ENCODE measurements around the gene RNASEL.

RNASEL gene

DNA sequence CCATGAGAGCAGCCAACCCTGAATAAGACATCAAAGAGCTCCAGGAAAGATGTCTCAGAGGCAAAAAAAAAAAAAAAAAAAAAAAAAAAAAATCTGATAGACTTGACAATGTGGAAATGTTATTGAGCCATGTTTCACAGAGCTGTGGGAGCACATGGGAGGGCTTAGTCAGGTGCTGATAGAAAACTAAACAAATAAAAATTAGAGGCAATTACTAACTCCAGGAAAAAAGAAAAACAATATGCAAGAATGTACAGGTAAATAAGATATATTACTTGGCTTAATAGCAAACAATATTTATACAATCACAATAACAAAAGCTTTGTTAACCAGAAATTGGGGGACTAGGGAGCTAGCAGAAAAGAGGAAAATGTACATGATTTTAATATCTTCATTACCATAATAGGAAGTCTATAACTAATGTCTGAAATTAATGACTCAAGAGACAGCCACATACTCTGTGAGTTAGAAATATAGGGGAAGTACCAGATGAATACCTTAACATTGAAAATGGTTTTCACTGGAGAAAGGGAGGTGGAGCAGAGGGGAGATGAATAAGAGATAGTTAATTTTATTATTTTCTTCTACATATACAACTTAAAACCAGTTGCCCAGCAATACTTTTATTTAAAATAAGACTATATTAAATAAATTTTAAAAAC, 32.0 kb upstream of the RNASEL start:
- no peak for DNase-seq (ENCODE audit: low read depth)

DNA sequence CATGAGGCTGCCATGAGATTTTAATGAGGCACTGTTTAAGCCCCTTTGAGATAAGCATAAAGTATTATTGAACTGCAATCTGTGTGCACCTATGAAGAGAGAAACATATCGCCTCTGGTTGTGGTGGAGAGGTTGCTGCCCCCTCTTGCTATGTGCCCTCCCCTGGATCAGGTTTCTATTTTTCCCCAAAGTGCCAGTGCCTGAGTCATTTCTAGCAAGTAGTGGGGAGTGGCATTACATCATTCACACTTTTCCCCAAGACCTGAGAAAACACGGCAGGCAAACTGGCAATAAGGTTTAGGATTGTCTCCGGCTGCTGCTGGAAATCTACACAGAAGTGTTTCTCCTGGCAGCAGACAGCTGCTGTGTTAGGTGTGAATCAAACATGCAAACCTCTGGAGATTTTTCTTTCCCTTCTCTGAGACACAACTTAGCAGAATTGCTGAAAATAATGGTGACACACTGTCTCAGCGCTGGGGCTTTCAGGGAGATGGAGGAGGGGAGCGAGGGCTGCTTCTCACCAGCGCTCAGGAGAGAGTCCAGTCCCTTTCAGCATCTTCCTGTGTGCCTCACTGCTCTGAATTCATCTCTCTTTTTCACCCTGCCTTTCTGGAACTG, 28.8 kb upstream of the RNASEL start:
- DNase-seq (ENCODE audit: low read depth), result no peak

GRCh38 chr1:182617014-182617429, 28.0 kb upstream of the RNASEL start:
- no peak for DNase-seq (ENCODE audit: low read depth)

GRCh38 chr1:182616130-182617013, 27.3 kb upstream of the RNASEL start:
- peak; percentile 59 for DNase-seq (ENCODE audit: low read depth)

- DNase-seq (ENCODE audit: low read depth), result no peak
These were observed 26.5 kb upstream of the RNASEL start for GRCh38 chr1:182615468-182616129.

GRCh38 chr1:182614796-182615454, 25.9 kb upstream of the RNASEL start:
- DNase-seq (ENCODE audit: low read depth), result no peak

DNA sequence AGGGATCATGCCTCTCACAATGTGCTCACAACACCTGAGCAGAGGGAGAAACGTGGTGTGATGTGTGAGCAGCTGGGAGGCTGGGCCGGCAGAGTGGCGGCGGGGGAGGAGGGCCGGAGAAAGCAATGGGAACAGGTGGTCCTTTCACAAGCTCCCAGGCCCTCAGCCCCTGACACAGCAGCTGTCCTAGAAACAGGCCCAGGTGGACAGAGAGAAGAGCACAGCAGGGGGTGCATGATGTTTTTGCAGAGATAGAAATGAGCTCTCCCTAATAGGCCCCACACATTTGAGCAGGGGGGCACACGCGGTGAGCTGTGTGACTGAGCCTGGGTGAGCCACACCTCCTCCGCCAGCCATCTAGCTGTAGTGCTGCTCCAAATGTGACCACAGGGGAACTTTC, 22.7 kb upstream of the RNASEL start:
- DNase-seq (ENCODE audit: low read depth), result no peak

GRCh38 chr1:182611326-182611725, 22.3 kb upstream of the RNASEL start:
- no peak for DNase-seq (ENCODE audit: low read depth)

DNA sequence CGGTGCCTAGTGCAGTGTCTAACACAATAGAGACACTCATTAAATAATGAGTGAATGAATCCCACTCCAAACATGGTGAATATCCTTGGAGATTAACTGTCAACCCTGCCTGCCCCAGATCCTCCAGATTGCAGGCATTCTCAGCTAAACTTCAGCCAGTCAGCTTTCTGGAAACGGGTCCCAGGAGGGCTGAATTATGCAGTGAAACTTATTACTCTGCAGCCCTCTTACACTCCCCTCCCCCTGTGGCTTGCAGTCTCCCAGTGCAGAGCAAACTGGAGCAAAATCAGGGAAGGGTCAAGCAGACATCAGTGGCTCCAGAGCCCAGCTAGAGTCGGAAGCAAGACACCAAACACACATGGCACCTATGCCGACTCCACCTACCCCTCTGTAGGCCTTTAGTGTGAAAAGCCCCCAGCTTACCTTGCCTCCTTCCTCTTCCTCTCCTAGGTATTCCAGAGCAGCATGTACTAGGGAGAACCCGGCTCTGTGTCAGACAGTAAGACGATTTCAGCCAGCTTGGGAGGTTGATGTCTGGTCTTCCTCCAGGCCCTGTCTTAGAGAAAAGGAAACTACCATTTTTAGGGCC, 21.6 kb upstream of the RNASEL start:
- DNase-seq (ENCODE audit: low read depth), result no peak

DNA sequence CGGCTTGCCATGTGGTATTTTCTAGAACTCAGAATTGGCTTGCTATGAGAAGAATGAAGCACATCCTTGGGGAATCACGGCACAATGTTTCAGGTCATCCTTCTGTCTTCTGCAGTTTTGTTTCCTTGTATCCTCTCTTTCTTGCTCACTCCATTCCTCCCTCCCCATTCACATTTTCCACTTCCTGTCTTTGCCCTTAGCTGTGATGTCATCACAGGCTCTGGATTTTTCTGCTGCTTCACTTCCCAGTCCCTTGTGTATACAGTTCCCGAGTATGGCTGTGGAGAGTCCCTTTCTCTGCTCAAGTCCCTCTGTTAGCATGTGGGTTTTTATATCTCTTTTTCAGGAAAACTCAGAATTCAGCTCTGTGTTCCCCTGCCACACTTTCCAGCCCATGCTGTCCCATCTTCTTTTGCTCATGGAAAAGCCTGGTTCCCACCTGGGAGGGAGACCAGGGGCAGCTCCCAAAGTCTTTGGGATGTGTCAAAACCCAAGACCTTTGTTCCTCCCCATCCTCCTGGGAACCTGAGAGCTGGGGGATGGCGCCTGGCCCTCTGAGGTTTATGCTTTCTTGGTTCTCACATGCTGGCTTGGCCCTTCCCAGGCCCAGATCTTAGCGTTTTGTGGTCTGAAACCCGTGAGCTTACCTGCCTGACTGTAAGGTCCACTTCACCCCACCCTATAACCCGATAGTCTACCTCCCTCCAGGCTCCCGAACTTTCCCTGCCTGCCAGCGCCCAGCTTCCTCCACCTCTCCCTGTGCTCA, 20.0 kb upstream of the RNASEL start:
- no peak for DNase-seq (ENCODE audit: low read depth)

- no peak for DNase-seq (ENCODE audit: low read depth)
These were observed 19.2 kb upstream of the RNASEL start for GRCh38 chr1:182608236-182608635.

DNA sequence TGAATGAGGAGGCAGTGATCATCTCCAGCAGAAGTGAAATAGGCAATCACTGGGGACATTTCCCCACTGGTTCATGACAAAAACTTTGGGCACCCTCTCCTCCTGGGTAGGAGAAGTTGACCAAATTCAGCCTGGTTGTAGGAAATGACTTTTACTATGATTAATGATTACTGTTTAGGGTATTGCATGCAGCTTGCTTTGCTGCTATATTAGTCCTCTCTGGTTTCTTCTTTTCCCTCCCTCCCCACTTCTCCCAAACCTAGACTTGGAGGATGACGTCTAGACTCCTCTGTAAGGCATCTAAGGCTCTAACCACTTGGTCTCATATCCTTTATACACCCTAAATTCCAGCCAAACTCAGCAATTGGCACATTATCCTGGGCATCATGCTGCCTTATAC, 18.5 kb upstream of the RNASEL start:
- no peak for DNase-seq (ENCODE audit: low read depth)

DNA sequence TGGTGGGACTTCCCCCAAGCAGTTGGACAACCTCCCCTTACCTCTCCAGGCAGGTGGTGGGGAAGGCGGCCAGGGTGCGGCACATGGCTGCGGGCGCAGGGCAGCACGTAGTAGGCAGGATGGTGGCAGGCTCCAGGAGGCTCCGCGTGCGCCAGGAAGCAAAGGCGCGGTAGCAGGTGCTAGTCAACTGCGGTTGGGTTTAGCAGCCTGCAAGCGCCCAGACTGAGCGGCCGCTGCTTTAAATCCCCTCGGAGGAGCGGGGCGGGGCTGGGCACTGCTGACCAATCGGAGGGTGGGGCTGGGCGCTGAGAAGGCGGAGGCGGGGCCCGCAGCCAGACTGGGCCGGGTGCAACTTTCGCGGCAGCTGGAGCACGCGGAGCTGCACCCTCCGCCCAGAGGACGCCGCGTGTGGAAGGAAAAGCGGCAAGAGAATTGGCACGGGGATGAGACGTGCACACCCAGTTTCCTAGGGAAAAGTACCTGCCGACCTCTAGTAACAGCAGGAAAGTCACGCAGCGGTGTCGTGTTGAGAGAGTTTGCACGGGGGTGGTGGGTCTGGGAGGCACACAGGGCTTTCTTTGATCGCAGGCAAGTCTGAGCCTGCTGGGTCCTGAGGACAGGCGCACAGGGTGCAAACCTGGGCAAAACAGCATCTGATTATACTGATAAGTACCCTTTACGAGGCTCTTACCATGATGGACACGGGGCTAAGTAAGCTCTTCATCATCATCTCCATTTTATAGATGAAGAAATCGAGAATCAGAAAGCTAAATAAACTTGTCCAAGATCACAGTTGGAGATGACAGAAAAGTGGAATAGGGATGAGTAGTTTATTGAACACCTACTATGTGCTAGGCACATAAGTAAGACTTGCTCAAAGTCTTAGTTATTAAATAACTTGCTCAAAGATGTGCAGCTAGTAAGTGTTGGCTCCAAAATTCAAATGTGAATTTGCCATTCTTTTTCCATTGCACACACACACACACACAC, 15.4 kb upstream of the RNASEL start, which contains the start of gene RGS16:
RGS16 (minus strand) TSS at position 215 of the 990 bp plus-strand sequence; CDS start at position 85, 130 bp downstream.
- DNase-seq (ENCODE audit: low read depth), result peak; percentile 73

DNA sequence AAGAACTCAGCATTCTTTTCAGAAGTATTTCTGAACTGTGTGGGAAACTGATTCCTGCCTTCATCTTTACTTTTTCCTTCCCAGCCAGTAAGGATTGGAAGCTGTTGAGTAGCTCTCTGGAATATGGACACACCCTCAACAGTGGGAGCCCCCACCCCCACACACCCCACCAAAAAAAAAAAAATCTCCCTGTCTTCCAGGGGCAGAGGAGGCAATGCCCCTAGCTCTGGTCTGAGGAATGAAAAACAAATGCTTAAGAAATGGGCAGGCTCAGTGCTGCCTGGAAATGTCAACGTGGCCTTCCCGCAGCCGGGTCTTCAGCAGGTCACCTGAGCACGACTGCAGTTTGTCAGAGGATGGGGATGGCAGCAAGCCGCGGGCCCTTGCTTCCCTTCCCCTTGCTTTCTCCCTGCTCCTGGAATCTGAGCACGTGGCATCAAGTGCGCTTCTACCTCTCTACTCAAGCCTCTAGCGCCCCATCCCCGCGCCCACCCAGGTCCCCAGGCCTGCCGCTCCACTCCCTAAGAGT, 14.7 kb upstream of the RNASEL start:
- DNase-seq (ENCODE audit: low read depth), result no peak

DNA sequence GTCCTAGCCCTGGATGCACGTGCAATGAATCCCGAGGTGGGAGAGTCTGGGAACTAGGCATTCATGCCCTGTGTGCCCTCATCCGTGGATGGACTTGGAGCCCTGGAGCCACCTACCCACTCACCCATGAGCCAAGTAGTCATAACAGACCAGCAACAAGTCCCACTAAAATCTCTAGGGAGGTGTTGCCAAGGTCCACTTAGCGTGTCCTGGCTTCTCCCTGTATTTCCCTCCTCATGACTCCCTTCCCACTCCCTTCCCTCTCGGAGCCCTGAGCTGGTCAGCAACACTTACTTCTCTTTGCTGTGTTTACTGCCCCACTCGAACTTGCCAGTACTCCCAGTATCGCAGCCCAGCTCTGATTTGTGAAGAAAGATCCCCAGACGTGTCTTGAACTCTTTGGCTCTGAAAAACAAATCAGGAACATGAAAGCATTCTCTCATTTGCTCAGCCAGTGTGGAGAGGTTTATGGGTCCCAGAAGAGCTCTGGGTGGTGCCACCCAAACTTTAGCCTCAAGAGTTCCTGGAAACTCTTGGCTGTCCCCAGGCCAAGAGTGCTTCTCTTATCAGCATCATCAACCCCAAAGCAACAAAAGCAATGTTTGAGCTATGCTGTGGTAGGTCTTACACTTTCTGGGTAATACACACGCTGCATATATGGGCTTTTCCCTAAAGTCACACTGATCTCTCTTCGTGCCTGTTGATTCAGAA, 14.0 kb upstream of the RNASEL start:
- DNase-seq (ENCODE audit: low read depth), result no peak

GRCh38 chr1:182601913-182602312, 12.9 kb upstream of the RNASEL start:
- DNase-seq (ENCODE audit: low read depth), result no peak

GRCh38 chr1:182601416-182601786, 12.3 kb upstream of the RNASEL start:
- peak; percentile 61 for DNase-seq (ENCODE audit: low read depth)

DNA sequence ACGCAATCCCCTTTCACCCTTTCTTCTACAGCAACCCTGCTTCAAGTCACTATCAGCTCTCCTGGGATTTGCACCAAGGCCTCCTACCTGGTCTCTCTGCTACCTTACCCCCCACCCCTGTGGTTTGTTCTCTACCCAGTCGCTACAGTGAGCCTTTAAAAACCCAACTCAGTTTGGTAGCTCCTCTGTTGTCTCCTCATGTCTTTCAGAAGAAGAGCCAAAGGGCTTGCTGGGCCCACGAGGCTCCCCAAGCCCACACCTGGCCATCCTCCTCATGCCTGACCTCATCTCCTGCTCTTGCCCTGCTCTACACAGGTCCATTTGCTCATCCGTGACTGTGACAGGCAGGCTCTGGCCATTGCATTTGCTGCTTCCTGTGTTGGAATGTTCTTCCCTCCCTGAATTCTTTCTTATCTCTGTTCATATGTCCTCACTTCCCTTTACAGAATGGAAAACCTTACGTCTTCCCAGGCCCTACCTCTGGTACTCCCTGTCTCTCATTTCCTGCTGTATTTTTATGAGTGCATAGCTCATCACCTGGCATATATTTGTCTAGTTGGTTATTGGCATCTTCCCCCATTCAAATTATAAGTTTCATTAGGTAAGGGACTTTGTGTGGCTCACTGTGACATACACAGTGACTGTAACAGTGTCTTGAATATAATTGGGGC, 11.8 kb upstream of the RNASEL start:
- no peak for DNase-seq (ENCODE audit: low read depth)
